Caki2 (cell line): ENCODE data around the gene ZNF726. TPM values are rescaled to one million over a fixed set of nuclear protein-coding genes. Genes with fewer than 3 reads are reported as not detected.
"Not testable (repeated sequence)": the region's sequence is repeated elsewhere in the genome, so short reads cannot be mapped to it uniquely, and the experiment has no call there.

ENCODE experiments used
- DNase-seq: peaks from one replicate; pipeline ENCODE4 v3.0.0-alpha.2; 2015; ENCODE audit warnings: low read depth
- in situ Hi-C: cut with HindIII; loops from 2 replicates; pipeline ENCODE4 v1.10.0; 2016; ENCODE audit warnings: low sequenced_read_pairs, low pct_unique_long_range_greater_than_20kb, mixed read lengths
- total RNA-seq: library from RNA; depleted of rRNA; stranded (reverse); fragments of >200 nt; shearing (Covaris generic); gene quantifications from 2 replicates; pipeline ENCODE4 v1.2.3, GENCODE V29; 2014; ENCODE audit warnings: low replicate concordance

ZNF726 gene
- total RNA-seq, 1 experiment from 2014 or later = 4.9 TPM

DNA sequence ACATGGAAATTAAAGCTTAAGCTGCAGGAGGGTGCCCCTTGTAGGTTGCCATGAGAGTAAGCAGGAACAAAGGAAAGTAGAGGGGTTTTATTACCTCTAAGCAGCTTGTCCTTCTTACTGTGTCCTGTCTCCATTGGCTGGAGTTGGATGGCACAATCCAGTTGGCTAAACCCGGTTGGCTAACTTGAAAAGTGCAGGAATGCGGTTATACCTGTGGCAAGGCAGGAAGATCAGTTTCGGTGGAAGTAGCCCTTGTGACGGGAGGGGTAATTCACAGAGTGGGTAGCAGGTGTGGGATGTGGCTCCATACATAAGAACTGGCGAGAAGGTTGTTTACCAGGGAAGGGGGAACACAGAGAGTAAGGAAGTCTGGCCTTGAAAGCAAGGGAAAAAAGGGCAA, 3.2 kb downstream of the ZNF726 start:
- in situ Hi-C loops = no loop called here
- DNase-seq = no peak

DNA sequence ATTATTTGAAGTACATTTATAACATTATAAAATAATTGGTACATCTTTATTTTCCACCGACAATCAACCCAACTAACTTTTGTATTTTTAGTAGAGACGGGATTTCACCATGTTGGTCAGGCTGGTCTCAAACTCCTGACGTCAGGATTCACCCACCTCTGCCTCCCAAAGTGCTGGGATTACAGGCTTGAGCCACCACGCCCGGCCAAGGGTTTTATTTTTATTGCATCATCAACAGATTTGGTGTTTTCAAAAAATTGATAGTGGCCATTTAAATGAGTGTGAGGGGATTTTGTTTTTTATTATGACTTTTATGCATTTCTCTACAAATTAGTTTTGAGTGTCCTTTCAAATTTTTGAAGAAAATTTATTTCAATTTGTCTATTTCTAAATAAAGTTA, 10.6 kb downstream of the ZNF726 start:
- in situ Hi-C loops = no loop called here
- DNase-seq = no peak

DNA sequence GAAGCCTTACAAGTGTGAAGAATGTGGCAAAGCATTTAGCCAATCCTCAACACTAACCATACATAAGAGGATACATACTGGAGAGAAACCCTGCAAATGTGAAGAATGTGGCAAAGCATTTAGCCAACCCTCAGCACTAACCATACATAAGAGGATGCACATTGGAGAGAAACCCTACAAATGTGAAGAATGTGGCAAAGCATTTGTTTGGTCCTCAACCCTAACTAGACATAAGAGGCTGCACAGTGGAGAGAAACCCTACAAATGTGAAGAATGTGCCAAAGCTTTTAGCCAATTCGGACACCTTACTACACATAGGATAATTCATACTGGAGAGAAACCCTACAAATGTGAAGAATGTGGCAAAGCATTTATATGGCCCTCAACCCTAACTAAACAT, 18.2 kb downstream of the ZNF726 start:
- in situ Hi-C loops = no loop called here
- no peak for DNase-seq

GRCh38 chr19:23937031-23937430, 22.3 kb downstream of the ZNF726 start:
- in situ Hi-C loops, DNase-seq: not testable (repeated sequence)

DNA sequence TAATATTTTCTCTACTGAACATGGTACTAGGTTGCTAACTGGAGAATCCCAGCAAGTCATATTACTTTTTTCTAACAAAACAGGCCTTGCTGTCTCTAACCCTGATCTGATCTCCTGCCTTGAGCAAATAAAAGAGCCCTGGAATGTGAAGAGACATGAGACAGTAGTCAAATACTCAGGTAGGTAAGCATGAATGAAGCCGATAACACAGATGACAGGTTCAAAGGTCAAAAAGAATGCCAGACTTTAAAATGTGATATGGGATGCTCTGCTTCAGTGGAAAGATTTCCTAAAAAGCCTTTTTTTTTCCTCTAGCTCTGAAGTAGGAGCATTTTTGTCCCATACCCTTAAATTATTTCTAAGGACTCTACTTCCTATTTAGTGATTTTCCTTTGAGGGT, 28.7 kb downstream of the ZNF726 start:
- in situ Hi-C loops = no loop called here

GRCh38 chr19:23946569-23946968, 31.9 kb downstream of the ZNF726 start:
- no peak for DNase-seq
- in situ Hi-C loops = no loop called here

More for the DNA sequence above, 28.7 kb downstream of the ZNF726 start:
- DNase-seq = no peak

DNA sequence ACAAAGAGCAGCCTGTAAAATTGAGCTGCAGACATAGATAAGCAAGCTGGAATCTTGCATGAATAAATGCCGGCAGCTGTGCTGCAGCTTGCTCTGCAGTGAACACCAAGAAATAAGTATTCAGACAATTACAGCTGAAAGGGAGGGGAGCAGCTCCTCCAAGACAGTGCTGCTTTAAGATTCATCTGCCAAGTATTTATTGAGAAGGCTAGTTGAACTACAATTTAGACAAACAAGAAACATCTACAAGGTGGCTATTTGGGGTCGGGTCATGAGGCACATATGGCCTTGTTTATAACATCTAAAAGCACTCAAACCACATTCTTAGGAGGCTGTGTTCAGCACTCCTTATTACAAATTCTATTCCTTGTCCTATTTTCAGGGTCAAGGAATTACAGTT, 34.9 kb downstream of the ZNF726 start:
- DNase-seq = no peak
- in situ Hi-C loops = no loop called here

DNA sequence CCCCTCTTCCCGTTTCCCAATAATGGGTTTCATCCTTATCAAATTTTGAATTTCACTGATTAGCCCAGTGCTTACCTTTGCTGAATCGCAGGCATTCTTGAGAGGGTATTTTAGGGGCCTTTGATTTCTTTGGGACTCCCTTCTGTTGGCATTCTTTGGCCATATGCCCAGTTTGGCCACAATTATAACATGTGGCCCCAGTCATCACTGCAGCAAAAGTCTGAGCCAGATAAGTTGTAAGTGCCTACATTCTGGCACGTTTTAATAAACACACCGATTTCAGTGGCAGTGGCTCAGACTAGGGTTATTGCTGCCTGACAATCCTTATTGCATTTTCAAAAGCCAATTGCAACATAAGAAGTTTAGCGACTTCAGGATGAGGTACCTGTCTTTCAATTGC, 41.4 kb downstream of the ZNF726 start:
- in situ Hi-C loops = no loop called here
- DNase-seq = no peak

GRCh38 chr19:23957660-23958281, 43.1 kb downstream of the ZNF726 start:
- in situ Hi-C loops = no loop called here
- DNase-seq = peak; percentile 92

DNA sequence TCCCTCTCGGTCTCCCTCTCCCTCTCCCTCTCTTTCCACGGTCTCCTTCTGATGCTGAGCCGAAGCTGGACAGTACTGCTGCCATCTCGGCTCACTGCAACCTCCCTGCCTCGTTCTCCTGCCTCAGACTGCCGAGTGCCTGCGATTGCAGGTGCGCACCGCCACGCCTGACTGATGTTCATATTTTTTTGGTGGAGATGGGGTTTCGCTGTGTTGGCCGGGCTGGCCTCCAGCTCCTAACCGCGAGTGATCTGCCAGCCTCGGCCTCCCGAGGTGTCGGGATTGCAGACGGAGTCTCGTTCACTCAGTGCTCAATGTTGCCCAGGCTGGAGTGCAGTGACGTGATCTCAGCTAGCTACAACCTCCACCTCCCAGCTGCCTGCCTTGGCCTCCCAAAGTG, 48.7 kb downstream of the ZNF726 start:
- DNase-seq, in situ Hi-C loops: not testable (repeated sequence)

- in situ Hi-C loops, DNase-seq: not testable (repeated sequence)
Measured at GRCh38 chr19:23963881-23964280, 49.2 kb downstream of the ZNF726 start.

DNA sequence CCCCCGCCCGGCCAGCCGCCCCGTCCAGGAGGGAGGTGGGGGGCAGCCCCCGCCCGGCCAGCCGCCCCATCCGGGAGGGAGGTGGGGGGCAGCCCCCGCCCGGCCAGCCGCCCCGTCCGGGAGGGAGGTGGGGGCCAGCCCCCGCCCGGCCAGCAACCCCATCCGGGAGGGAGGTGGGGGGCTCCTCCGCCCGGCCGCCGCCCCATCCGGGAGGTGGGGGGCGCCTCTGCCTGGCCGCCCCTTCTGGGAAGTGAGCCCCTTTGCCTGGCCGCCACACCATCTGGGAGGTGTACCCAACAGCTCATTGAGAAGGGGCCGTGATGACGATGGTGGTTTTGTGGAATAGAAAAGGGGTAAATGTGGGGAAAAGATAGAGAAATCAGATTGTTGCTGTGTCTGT, 49.6 kb downstream of the ZNF726 start:
- in situ Hi-C loops, DNase-seq: not testable (repeated sequence)

DNA sequence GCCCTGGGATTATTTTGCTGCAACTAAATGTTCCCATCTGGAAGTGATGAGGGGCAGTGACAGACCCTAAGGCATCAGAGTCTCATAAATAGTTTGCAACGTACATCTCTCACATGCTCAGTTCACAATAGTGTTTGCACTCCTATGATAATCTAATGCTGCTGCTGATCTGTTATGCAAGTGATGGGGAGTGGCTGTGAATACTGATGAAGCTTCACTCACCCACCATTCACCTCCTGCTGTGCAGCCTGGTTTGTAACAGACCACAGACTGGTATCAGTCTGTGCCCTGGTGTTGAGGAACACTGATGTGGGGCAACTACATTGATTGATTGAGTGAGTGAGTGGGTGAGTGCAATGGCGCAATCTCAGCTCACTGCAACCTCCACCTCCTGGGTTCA, 54.9 kb downstream of the ZNF726 start:
- in situ Hi-C loops = loop anchor here (5.0 kb wide), 1 partner anchor 97 kb away; no protein-coding TSS in a partner anchor
- DNase-seq = no peak

- DNase-seq = no peak
- in situ Hi-C loops = no loop called here
Measured at GRCh38 chr19:23971598-23971997, 56.9 kb downstream of the ZNF726 start.

- in situ Hi-C loops = no loop called here
- DNase-seq = no peak
Measured at GRCh38 chr19:23972161-23972560, 57.5 kb downstream of the ZNF726 start.

DNA sequence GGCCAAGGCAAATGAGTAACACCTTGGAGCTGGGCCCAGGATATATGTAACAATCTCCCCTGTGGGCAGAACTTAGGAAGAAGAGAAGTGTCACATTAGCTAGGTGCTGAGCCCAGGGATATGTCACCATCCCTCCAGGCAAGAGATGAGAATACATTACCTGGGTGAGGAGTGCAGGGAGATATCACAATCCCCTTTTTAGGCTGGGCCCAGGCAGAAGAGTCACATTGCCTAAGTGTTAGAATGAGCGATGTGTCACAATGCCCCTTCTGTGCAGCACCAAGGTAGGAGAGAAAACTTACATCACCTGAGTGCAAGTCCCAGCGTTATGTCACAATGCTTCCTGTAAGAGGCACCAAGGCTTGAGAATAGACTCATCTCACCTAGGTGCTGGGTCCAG, 60.3 kb downstream of the ZNF726 start:
- in situ Hi-C loops = no loop called here
- DNase-seq = no peak

- in situ Hi-C loops, DNase-seq: not testable (repeated sequence)
Measured at GRCh38 chr19:23976631-23977030, 61.9 kb downstream of the ZNF726 start.

DNA sequence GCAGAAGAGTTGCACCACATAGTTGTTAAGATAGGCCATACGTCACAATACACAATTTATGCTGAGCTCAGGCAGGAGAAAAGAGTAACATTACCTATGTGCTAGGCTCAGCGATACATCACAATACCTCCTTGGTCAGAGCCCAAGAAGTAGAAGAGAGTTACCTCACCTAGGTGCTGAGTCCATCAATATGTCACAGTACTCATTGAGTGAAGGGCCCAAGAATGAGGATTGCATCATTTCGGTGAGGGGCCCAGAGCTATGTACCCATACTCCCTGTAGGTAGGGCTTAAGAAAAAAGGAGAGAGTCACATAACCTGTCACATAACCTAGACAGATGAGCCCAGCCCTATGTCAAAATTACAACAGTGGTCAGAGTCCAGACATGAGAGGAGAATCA, 62.6 kb downstream of the ZNF726 start:
- in situ Hi-C loops, DNase-seq: not testable (repeated sequence)

- DNase-seq = no peak
- in situ Hi-C loops = no loop called here
Measured at GRCh38 chr19:23978068-23978467, 63.4 kb downstream of the ZNF726 start.

GRCh38 chr19:23980805-23981204, 66.1 kb downstream of the ZNF726 start:
- no peak for DNase-seq
- in situ Hi-C loops = no loop called here
